Cardiac muscle cell (in vitro differentiated cells and primary cell): ENCODE measurements around the gene GRAMD2B. TPM values are rescaled to one million over a fixed set of nuclear protein-coding genes. Genes with fewer than 3 reads are reported as not detected.

ENCODE experiments used
- DNase-seq, 2 donors: peaks; one replicate each; pipeline versions ENCODE4 v3.0.0 to v3.0.0-alpha.2; 2010 to 2017; ENCODE audit warnings: low read depth in 1 of 2, low spot score in 1 of 2
- H3K27ac ChIP-seq: fragments of 200-600 bp; sonication (generic); 2 replicates; pipeline ENCODE4 v1.5.1; 2016
- H3K27me3 ChIP-seq: fragments of 200-600 bp; sonication (generic); 2 replicates; pipeline ENCODE4 v1.6.0; 2016; ENCODE audit warnings: control low read depth
- H3K36me3 ChIP-seq: fragments of 200-600 bp; sonication (generic); 2 replicates; pipeline ENCODE4 v1.5.1; 2016; ENCODE audit warnings: control low read depth
- H3K4me1 ChIP-seq: fragments of 200-600 bp; sonication (generic); 2 replicates; pipeline ENCODE4 v1.8.1; 2017; ENCODE audit warnings: low read depth, mild to moderate bottlenecking, mixed run types
- H3K4me3 ChIP-seq: fragments of 200-600 bp; sonication (generic); 2 replicates; pipeline ENCODE4 v1.5.1; 2016; ENCODE audit warnings: mild to moderate bottlenecking
- H3K9me3 ChIP-seq: fragments of 200-600 bp; sonication (generic); 2 replicates; pipeline ENCODE4 v1.5.1; 2017; ENCODE audit warnings: low read depth, mild to moderate bottlenecking, control low read depth
- polyA plus RNA-seq: library from polyadenylated mRNA; unstranded; fragments of >200 nt; fragmentation: Nextera tagmentation; extraction: Ambion mirVana; gene quantifications from 2 replicates; pipeline ENCODE4 v1.2.1, GENCODE V29; 2016
- total RNA-seq: library from RNA; depleted of rRNA; stranded (reverse); fragments of >200 nt; gene quantifications from 2 replicates; pipeline ENCODE4 v1.2.3, GENCODE V29; 2016
- TF ChIP-seq, protein P1 (sequence below): IDR thresholded peaks from 2 replicates; pipeline ENCODE4 v1.5.1; 2012; ENCODE audit warnings: low read depth, mild to moderate bottlenecking, low read length

Gene GRAMD2B
- total and polyA plus RNA-seq, 2 experiments from 2014 or later, result 17.7 to 26.8 TPM

DNA sequence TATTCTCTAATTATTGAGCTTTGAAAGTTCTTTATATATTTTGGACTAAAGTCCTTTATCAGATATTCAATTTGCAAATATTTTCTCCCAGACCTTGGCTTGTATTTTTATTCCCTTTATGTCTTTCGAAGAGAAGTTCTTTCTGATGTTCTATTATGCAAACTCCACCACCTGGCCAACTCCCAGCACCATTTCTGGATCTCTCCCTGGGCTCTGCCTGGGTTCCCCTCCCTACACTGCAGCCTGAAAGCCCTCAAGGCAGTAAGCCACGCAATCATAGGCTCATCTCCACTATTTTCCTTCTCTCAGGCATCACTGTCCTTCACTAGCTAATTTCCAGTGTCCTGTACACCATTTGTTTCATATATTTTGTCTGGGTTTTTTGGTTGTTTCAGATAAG lies 76.1 kb downstream of the GRAMD2B start:
- no peak for DNase-seq
- no peaks in the 10 kb centered on the region for H3K36me3 ChIP-seq
- no peak overlapping the region for H3K27ac ChIP-seq
- TF ChIP-seq, protein P1, sequence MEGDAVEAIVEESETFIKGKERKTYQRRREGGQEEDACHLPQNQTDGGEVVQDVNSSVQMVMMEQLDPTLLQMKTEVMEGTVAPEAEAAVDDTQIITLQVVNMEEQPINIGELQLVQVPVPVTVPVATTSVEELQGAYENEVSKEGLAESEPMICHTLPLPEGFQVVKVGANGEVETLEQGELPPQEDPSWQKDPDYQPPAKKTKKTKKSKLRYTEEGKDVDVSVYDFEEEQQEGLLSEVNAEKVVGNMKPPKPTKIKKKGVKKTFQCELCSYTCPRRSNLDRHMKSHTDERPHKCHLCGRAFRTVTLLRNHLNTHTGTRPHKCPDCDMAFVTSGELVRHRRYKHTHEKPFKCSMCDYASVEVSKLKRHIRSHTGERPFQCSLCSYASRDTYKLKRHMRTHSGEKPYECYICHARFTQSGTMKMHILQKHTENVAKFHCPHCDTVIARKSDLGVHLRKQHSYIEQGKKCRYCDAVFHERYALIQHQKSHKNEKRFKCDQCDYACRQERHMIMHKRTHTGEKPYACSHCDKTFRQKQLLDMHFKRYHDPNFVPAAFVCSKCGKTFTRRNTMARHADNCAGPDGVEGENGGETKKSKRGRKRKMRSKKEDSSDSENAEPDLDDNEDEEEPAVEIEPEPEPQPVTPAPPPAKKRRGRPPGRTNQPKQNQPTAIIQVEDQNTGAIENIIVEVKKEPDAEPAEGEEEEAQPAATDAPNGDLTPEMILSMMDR, result no peak
- no peaks in the 10 kb centered on the region for H3K9me3 ChIP-seq
- H3K4me3 ChIP-seq, result no peak overlapping the region
- peaks cover 6% of the 10 kb centered on the region for H3K4me1 ChIP-seq
- no peaks in the 10 kb centered on the region for H3K27me3 ChIP-seq

DNA sequence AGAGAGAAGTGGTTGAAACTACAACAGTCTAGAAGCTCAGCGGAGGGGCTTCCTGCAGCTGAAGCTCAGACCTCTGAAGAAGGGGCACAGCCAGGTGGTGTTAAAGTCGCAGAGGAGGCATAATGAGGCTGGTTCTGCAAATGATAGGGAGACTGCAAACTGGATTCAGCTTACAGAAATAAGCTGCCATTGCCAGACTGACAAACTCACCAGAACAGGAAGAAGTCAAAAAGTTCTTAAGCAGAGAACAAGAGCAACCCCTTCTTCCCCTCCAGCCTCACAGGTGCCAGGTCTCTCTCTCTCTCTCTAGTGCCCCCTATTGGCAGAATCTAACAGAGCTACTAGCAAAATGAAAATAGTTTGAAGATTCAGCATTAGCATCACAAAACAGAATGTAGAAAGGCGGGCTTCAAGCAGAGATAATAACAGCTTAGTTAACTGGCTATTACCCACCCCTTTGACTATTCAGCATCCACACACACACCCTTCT lies 76.7 kb downstream of the GRAMD2B start:
- no peaks in the 10 kb centered on the region for H3K36me3 ChIP-seq
- H3K4me3 ChIP-seq, result no peak overlapping the region
- H3K27ac ChIP-seq, result no peak overlapping the region
- peak; percentile 39 to 42 for DNase-seq
- no peaks in the 10 kb centered on the region for H3K27me3 ChIP-seq
- H3K9me3 ChIP-seq, result no peaks in the 10 kb centered on the region
- H3K4me1 ChIP-seq, result peaks cover 6% of the 10 kb centered on the region
- TF ChIP-seq, protein P1, result peak; percentile 56

DNA sequence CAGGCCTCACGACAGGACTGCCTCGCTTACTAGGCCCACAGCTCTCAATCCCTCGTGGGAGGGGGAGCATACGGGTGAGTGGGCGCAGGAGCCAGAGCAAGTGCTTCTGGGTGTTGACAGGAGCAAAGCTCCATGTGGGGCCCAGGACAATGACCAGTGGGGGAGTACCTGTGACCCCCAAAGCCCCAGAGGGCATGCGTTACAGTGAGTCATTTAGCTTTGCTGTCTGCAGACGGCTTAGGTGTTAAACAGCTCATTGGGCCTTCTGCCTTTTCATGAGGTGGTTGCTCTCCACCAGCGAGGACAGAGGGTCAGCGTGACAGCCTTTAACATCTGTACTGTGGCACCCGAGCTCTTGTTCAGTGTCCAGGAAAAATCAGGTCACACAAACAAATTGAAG lies 78.2 kb downstream of the GRAMD2B start:
- no peak for DNase-seq
- Histone ChIP-seq H3K4me1 (peaks cover 6% of the 10 kb centered on the region), H3K9me3 (no peaks in the 10 kb centered on the region)

GRCh38 chr5:126503602-126504104 lies 80.4 kb downstream of the GRAMD2B start:
- Histone ChIP-seq H3K27ac (no peak overlapping the region), H3K27me3 (no peaks in the 10 kb centered on the region), H3K4me1 (peaks cover 6% of the 10 kb centered on the region), H3K4me3 (no peak overlapping the region), H3K9me3 (no peaks in the 10 kb centered on the region), H3K36me3 (no peaks in the 10 kb centered on the region)
- TF ChIP-seq, protein P1, result no peak
- peak in 1 of 2 donors; percentile 73 for DNase-seq

More for the DNA sequence above, 78.2 kb downstream of the GRAMD2B start:
- H3K4me3 ChIP-seq, result no peak overlapping the region
- TF ChIP-seq, protein P1, result no peak
- H3K36me3 ChIP-seq, result no peaks in the 10 kb centered on the region
- H3K27ac ChIP-seq, result no peak overlapping the region
- no peaks in the 10 kb centered on the region for H3K27me3 ChIP-seq

DNA sequence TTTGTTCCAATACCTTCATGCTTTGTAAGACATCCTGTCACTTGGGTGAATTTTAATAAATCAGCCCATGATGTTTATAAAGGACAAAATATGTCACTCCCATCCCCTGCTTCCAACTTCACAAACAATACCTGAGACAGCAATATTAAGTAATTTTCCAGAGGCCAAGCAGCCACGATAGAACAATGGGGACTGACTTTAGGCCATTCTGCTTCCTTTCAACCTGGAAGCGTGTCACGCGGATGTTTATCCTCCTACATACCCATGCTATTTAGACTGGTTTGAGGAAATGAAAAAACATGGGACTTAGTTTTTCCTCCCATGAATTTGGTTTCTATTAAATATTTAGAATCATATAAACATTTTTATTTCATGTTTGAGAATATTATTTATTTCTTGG lies 82.9 kb downstream of the GRAMD2B start:
- Histone ChIP-seq H3K4me1 (peaks cover 6% of the 10 kb centered on the region), H3K27ac (no peak overlapping the region), H3K36me3 (no peaks in the 10 kb centered on the region), H3K4me3 (no peak overlapping the region), H3K9me3 (no peaks in the 10 kb centered on the region), H3K27me3 (no peaks in the 10 kb centered on the region)
- TF ChIP-seq, protein P1, result no peak
- no peak for DNase-seq
